Transverse colon (tissue), 4 donors: Measurements from ENCODE around the gene SPTBN5. TPM values are rescaled to one million over a fixed set of nuclear protein-coding genes. Genes with fewer than 3 reads are reported as not detected.
A peak's percentile ranks its signal among the peaks of the same experiment; 100 is the strongest.
"Not testable (repeated sequence)": the region's sequence is repeated elsewhere in the genome, so short reads cannot be mapped to it uniquely, and the experiment has no call there.

ENCODE experiments used
- DNase-seq: peaks from one replicate; pipeline ENCODE4 v3.0.0-alpha.2; 2019
- H3K27ac ChIP-seq, 4 donors: fragments of 200-600 bp; sonication (generic); 2 replicates each; pipeline ENCODE4 v1.5.1; 2016 to 2018; ENCODE audit warnings: inconsistent platforms in 4 of 4
- H3K27me3 ChIP-seq: fragments of 200-600 bp; sonication (generic); 2 replicates; pipeline ENCODE4 v1.5.1; 2017; ENCODE audit warnings: inconsistent platforms
- H3K36me3 ChIP-seq, 4 donors: fragments of 200-600 bp; sonication (generic); 2 replicates each; pipeline ENCODE4 v1.5.1; 2017 to 2019; ENCODE audit warnings: inconsistent platforms in 4 of 4
- H3K4me1 ChIP-seq, 4 donors: fragments of 200-600 bp; sonication (generic); 2 replicates each; pipeline ENCODE4 v1.5.1; 2017 to 2020; ENCODE audit warnings: inconsistent platforms in 4 of 4
- H3K4me3 ChIP-seq, 4 donors: fragments of 200-600 bp; sonication (generic); 1 replicate in 1 of 4; 2 replicates in 3 of 4; pipeline versions ENCODE4 v1.5.1 to v1.6.1; 2017 to 2019; ENCODE audit warnings: inconsistent platforms in 4 of 4
- H3K9me3 ChIP-seq, 2 donors: fragments of 200-600 bp; sonication (generic); 2 replicates each; pipeline ENCODE4 v1.5.1; 2017 to 2019; ENCODE audit warnings: inconsistent platforms in 2 of 2
- EP300 ChIP-seq: sonication (generic); formaldehyde crosslinking; IDR thresholded peaks from one replicate; pipeline ENCODE4 v1.6.1; 2017; ENCODE audit warnings: antibody characterized with exemption, low read depth
- POLR2A ChIP-seq: fragments of 450-650 bp; IDR thresholded peaks from one replicate; pipeline ENCODE4 v1.6.1; 2016; ENCODE audit warnings: antibody characterized with exemption, mild to moderate bottlenecking, moderate library complexity
- POLR2AphosphoS5 ChIP-seq, 3 donors: sonication (generic); formaldehyde crosslinking; IDR thresholded peaks; one replicate each; pipeline ENCODE4 v1.6.1; 2016; ENCODE audit warnings: antibody characterized with exemption in 3 of 3
- WGBS, 2 donors: methylation state at CpG; one replicate each; pipeline ENCODE4 v1.1.5; 2018; ENCODE audit warnings: low coverage in 1 of 2; 5-methylcytosine and 5-hydroxymethylcytosine counted together
- in situ Hi-C, 4 donors: fragments of 200-750 bp; cut with MboI; loops; one replicate each; pipeline versions ENCODE4 v1.15.0 to v1.15.1; 2017; ENCODE audit warnings: low sequenced_read_pairs in 3 of 4, low pct_ligation_motif_present in 1 of 4, low pct_unique_long_range_greater_than_20kb in 1 of 4
- intact Hi-C: fragments of 100-400 bp; cut with DNase I; formaldehyde crosslinking; loops from one replicate; pipeline ENCODE4 v1.15.1; 2023; ENCODE audit warnings: low total_unique reads
- total RNA-seq, 4 donors: library from RNA; depleted of rRNA; stranded (reverse); fragments of >200 nt; gene quantifications; one replicate each; pipeline ENCODE4 v1.1.0, GENCODE V29; 2016
- TF ChIP-seq, protein P1 (sequence below), 5 experiments: fragments of 200-600 bp in 3 of 5; fragments of 450-650 bp in 2 of 5; sonication (generic) in 3 of 5; IDR thresholded peaks; 1 replicate in 2 of 5; 2 replicates in 3 of 5; pipeline ENCODE4 v1.5.1; 2016 to 2017; ENCODE audit warnings: antibody characterized with exemption in 5 of 5, inconsistent platforms in 3 of 5, mild to moderate bottlenecking in 2 of 5, moderate library complexity in 1 of 5

Gene SPTBN5
- total RNA-seq, 4 donors from 2014 or later = 0.16 to 8.0 (median 1.1) TPM

GRCh38 chr15:41834096-41834495 lies 59.8 kb downstream of the SPTBN5 start:
- no peaks in the 10 kb centered on the region for H3K9me3 ChIP-seq
- no peaks in the 10 kb centered on the region for H3K27me3 ChIP-seq
- no peaks in the 10 kb centered on the region for H3K36me3 ChIP-seq
- in situ Hi-C loops (no loop called here), intact Hi-C loops (no loop called here)
- no peak for DNase-seq
- no peak overlapping the region for H3K27ac ChIP-seq
- peaks cover 0 to 10% (median 6%) of the 10 kb centered on the region in 4 donors for H3K4me1 ChIP-seq
- TF ChIP-seq POLR2AphosphoS5 (IDR thresholded peaks at IDR 0.05) = no peak
- TF ChIP-seq, protein P1, sequence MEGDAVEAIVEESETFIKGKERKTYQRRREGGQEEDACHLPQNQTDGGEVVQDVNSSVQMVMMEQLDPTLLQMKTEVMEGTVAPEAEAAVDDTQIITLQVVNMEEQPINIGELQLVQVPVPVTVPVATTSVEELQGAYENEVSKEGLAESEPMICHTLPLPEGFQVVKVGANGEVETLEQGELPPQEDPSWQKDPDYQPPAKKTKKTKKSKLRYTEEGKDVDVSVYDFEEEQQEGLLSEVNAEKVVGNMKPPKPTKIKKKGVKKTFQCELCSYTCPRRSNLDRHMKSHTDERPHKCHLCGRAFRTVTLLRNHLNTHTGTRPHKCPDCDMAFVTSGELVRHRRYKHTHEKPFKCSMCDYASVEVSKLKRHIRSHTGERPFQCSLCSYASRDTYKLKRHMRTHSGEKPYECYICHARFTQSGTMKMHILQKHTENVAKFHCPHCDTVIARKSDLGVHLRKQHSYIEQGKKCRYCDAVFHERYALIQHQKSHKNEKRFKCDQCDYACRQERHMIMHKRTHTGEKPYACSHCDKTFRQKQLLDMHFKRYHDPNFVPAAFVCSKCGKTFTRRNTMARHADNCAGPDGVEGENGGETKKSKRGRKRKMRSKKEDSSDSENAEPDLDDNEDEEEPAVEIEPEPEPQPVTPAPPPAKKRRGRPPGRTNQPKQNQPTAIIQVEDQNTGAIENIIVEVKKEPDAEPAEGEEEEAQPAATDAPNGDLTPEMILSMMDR (IDR thresholded peaks at IDR 0.05) = no peak
- TF ChIP-seq POLR2A = no peak
- no peak for TF ChIP-seq EP300
- no peak overlapping the region for H3K4me3 ChIP-seq
- 80% methylated on average over 3 of the region's 3 CpGs; no CpG with 5 or more reads in 1 of the 2 donors for WGBS, 2 donors

- Histone ChIP-seq H3K9me3 (no peaks in the 10 kb centered on the region), H3K36me3 (no peaks in the 10 kb centered on the region), H3K27me3 (no peaks in the 10 kb centered on the region), H3K4me1 (peaks cover 4 to 12% (median 6%) of the 10 kb centered on the region in 4 donors), H3K4me3 (no peak overlapping the region), H3K27ac (no peak overlapping the region)
- TF ChIP-seq POLR2A = no peak
- TF ChIP-seq, protein P1 (IDR thresholded peaks at IDR 0.05) = no peak
- TF ChIP-seq POLR2AphosphoS5 (IDR thresholded peaks at IDR 0.05) = no peak
- no peak for TF ChIP-seq EP300
- DNase-seq = peak; percentile 26
- in situ Hi-C loops (no loop called here), intact Hi-C loops (no loop called here)
- WGBS, 2 donors = 51% methylated on average over 3 of the region's 3 CpGs; no CpG with 5 or more reads in 1 of the 2 donors
These were observed 61.0 kb downstream of the SPTBN5 start for GRCh38 chr15:41832875-41833274.

GRCh38 chr15:41832208-41832607 lies 61.6 kb downstream of the SPTBN5 start:
- TF ChIP-seq POLR2AphosphoS5 (IDR thresholded peaks at IDR 0.05) = no peak
- intact Hi-C loops (no loop called here), in situ Hi-C loops (no loop called here)
- DNase-seq = no peak
- 98% methylated on average over 10 of the region's 10 CpGs; no CpG with 5 or more reads in 1 of the 2 donors for WGBS, 2 donors
- Histone ChIP-seq H3K27me3 (no peaks in the 10 kb centered on the region), H3K4me1 (peaks cover 8 to 17% (median 10%) of the 10 kb centered on the region in 4 donors), H3K27ac (no peak overlapping the region), H3K9me3 (no peaks in the 10 kb centered on the region), H3K36me3 (no peaks in the 10 kb centered on the region), H3K4me3 (no peak overlapping the region)

DNA sequence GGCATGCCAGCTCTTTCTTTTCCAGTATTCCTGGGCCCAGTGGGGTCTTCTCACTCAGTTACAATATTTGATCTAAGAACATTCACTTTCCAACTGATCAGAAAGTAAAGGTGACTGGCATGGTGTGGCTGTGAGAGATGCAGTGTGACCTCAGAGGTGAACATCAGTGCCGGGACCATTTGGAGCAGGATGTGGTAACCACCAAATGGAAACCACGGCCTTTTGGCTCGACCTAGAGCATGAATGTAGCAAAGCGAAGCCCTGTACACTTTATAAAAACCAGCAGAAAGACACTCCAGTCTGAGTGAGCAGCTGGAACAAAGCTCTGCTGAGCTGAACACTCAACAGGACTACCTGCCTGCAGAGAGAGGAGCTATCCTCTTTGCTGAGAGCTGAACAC lies 62.6 kb downstream of the SPTBN5 start:
- H3K27me3 ChIP-seq, H3K27ac ChIP-seq, H3K4me3 ChIP-seq, H3K9me3 ChIP-seq, in situ Hi-C loops, DNase-seq, intact Hi-C loops, H3K36me3 ChIP-seq: not testable (repeated sequence)
- H3K4me1 ChIP-seq = peaks cover 9 to 18% (median 12%) of the 10 kb centered on the region in 4 donors
- 67% methylated on average over 4 of the region's 4 CpGs; no CpG with 5 or more reads in 1 of the 2 donors for WGBS, 2 donors

- TF ChIP-seq, protein P1 (IDR thresholded peaks at IDR 0.05) = no peak
- no peak for TF ChIP-seq EP300
- no peak for TF ChIP-seq POLR2A
- TF ChIP-seq POLR2AphosphoS5 (IDR thresholded peaks at IDR 0.05) = no peak
- WGBS, 2 donors = 88% methylated on average over 13 of the region's 13 CpGs; no CpG with 5 or more reads in 1 of the 2 donors
- H3K4me3 ChIP-seq = no peak overlapping the region
- H3K36me3 ChIP-seq = no peaks in the 10 kb centered on the region
- DNase-seq = no peak
- in situ Hi-C loops = no loop called here
- no peaks in the 10 kb centered on the region for H3K27me3 ChIP-seq
- H3K27ac ChIP-seq = no peak overlapping the region
- intact Hi-C loops = no loop called here
- peaks cover 9 to 18% (median 12%) of the 10 kb centered on the region in 4 donors for H3K4me1 ChIP-seq
- no peaks in the 10 kb centered on the region for H3K9me3 ChIP-seq
These were observed 63.8 kb downstream of the SPTBN5 start for GRCh38 chr15:41829959-41830646.
